Breast epithelium (tissue), 3 donors: ENCODE data around the gene CYTH1.

Source experiments
- CTCF ChIP-seq, 3 donors: fragments of 450-650 bp; IDR thresholded peaks; one replicate each; pipeline ENCODE4 v1.5.1; 2016 to 2017; ENCODE audit warnings: antibody characterized with exemption in 3 of 3, mild to moderate bottlenecking in 3 of 3, moderate library complexity in 3 of 3
- POLR2A ChIP-seq: fragments of 450-650 bp; IDR thresholded peaks from one replicate; pipeline ENCODE4 v1.6.1; 2016; ENCODE audit warnings: antibody characterized with exemption, mild to moderate bottlenecking, moderate library complexity
- POLR2AphosphoS5 ChIP-seq, 3 donors: sonication (generic); formaldehyde crosslinking; IDR thresholded peaks; one replicate each; pipeline ENCODE4 v1.6.1; 2017; ENCODE audit warnings: antibody characterized with exemption in 3 of 3

- no peak for TF ChIP-seq POLR2AphosphoS5 (IDR thresholded peaks at IDR 0.05)
- no peak for TF ChIP-seq CTCF (IDR thresholded peaks at IDR 0.05)
- TF ChIP-seq POLR2A, result no peak
These were observed 4.2 kb downstream of the CYTH1 start for GRCh38 chr17:78777881-78778280.
